Skeletal muscle satellite cell (primary cell): ENCODE measurements around the gene NCAPH2.

ENCODE experiments used
- H3K27me3 ChIP-seq: 2 replicates; pipeline ENCODE4 v1.7.0; 2013; ENCODE audit warnings: low read length; ENCODE audit not compliant: control insufficient read depth, insufficient read depth
- H3K36me3 ChIP-seq: 2 replicates; pipeline ENCODE4 v1.7.0; 2013; ENCODE audit warnings: mild to moderate bottlenecking, control low read depth, low read length; ENCODE audit not compliant: insufficient read depth
- H3K4me1 ChIP-seq: 2 replicates; pipeline ENCODE4 v1.7.0; 2013; ENCODE audit warnings: low read length; ENCODE audit not compliant: control insufficient read depth, insufficient read depth
- H3K4me2 ChIP-seq: 2 replicates; pipeline ENCODE4 v1.7.0; 2013; ENCODE audit warnings: mild to moderate bottlenecking, low read length
- H3K4me3 ChIP-seq: 2 replicates; pipeline ENCODE4 v1.7.0; 2013; ENCODE audit warnings: low read length
- H3K9ac ChIP-seq: 2 replicates; pipeline ENCODE4 v1.7.0; 2013; ENCODE audit warnings: mild to moderate bottlenecking, low read depth, low read length, moderate library complexity
- H3K9me3 ChIP-seq: replicated peaks from 2 replicates; pipeline ENCODE4 v1.7.0; 2013; ENCODE audit warnings: mild to moderate bottlenecking, control low read depth, low read length

NCAPH2 gene

GRCh38 chr22:50551160-50551752 lies 43.2 kb downstream of the NCAPH2 start:
- H3K36me3 ChIP-seq: no peaks in the 10 kb centered on the region
- no peak overlapping the region for H3K9ac ChIP-seq
- no peaks in the 10 kb centered on the region for H3K4me1 ChIP-seq
- H3K9me3 ChIP-seq: no peaks in the 10 kb centered on the region
- H3K4me2 ChIP-seq: no peak overlapping the region
- peaks cover 66% of the 10 kb centered on the region for H3K27me3 ChIP-seq
- no peak overlapping the region for H3K4me3 ChIP-seq

GRCh38 chr22:50553310-50553709 lies 45.3 kb downstream of the NCAPH2 start:
- Histone ChIP-seq H3K27me3 (peaks cover 60% of the 10 kb centered on the region), H3K9ac (no peak overlapping the region), H3K4me1 (no peaks in the 10 kb centered on the region), H3K9me3 (no peaks in the 10 kb centered on the region), H3K4me2 (no peak overlapping the region), H3K36me3 (no peaks in the 10 kb centered on the region), H3K4me3 (no peak overlapping the region)

GRCh38 chr22:50556703-50557102 lies 48.7 kb downstream of the NCAPH2 start:
- Histone ChIP-seq H3K4me1 (no peaks in the 10 kb centered on the region), H3K4me3 (no peak overlapping the region), H3K4me2 (no peak overlapping the region), H3K9me3 (no peaks in the 10 kb centered on the region), H3K36me3 (no peaks in the 10 kb centered on the region), H3K27me3 (peaks cover 54% of the 10 kb centered on the region), H3K9ac (no peak overlapping the region)

- H3K27me3 ChIP-seq: peaks cover 50% of the 10 kb centered on the region
- H3K9ac ChIP-seq: no peak overlapping the region
- no peaks in the 10 kb centered on the region for H3K36me3 ChIP-seq
- H3K9me3 ChIP-seq: no peaks in the 10 kb centered on the region
- H3K4me3 ChIP-seq: no peak overlapping the region
- peaks cover 9% of the 10 kb centered on the region for H3K4me1 ChIP-seq
- H3K4me2 ChIP-seq: no peak overlapping the region
These were observed 52.0 kb downstream of the NCAPH2 start for GRCh38 chr22:50560034-50560433.

GRCh38 chr22:50561401-50562358 lies 53.7 kb downstream of the NCAPH2 start:
- Histone ChIP-seq H3K9ac (no peak overlapping the region), H3K4me2 (no peak overlapping the region), H3K9me3 (no peaks in the 10 kb centered on the region), H3K27me3 (peaks cover 37% of the 10 kb centered on the region), H3K4me1 (peaks cover 9% of the 10 kb centered on the region), H3K36me3 (no peaks in the 10 kb centered on the region), H3K4me3 (no peak overlapping the region)

- H3K4me3 ChIP-seq: peak within 1 kb of the TSS; percentile 77
- no peaks in the 10 kb centered on the region for H3K9me3 ChIP-seq
- peak within 1 kb of the TSS; percentile 96 for H3K4me2 ChIP-seq
- peaks cover 9% of the 10 kb centered on the region for H3K4me1 ChIP-seq
- H3K9ac ChIP-seq: peak within 1 kb of the TSS; percentile 48
- peaks cover 31% of the 10 kb centered on the region for H3K27me3 ChIP-seq
- no peaks in the 10 kb centered on the region for H3K36me3 ChIP-seq
These were observed 54.7 kb downstream of the NCAPH2 start, which contains the start of gene SYCE3 for GRCh38 chr22:50562523-50563412. TSS of gene SYCE3 (minus strand) at chr22:50562919. CDS start at chr22:50556405, 6,514 bp downstream.

GRCh38 chr22:50563413-50564160 lies 55.6 kb downstream of the NCAPH2 start:
- H3K27me3 ChIP-seq: peaks cover 26% of the 10 kb centered on the region
- H3K9me3 ChIP-seq: no peaks in the 10 kb centered on the region
- peak overlapping the region; percentile 77 for H3K4me3 ChIP-seq
- peak overlapping the region; percentile 48 for H3K9ac ChIP-seq
- H3K4me1 ChIP-seq: peaks cover 9% of the 10 kb centered on the region
- H3K36me3 ChIP-seq: no peaks in the 10 kb centered on the region
- peak overlapping the region; percentile 96 for H3K4me2 ChIP-seq

- no peaks in the 10 kb centered on the region for H3K9me3 ChIP-seq
- no peak overlapping the region for H3K4me2 ChIP-seq
- H3K27me3 ChIP-seq: peaks cover 23% of the 10 kb centered on the region
- no peak overlapping the region for H3K9ac ChIP-seq
- H3K4me3 ChIP-seq: no peak overlapping the region
- H3K36me3 ChIP-seq: no peaks in the 10 kb centered on the region
- peaks cover 9% of the 10 kb centered on the region for H3K4me1 ChIP-seq
These were observed 56.3 kb downstream of the NCAPH2 start for GRCh38 chr22:50564289-50564688.

- Histone ChIP-seq H3K36me3 (no peaks in the 10 kb centered on the region), H3K27me3 (peaks cover 6% of the 10 kb centered on the region), H3K4me1 (peaks cover 9% of the 10 kb centered on the region), H3K9me3 (no peaks in the 10 kb centered on the region), H3K4me3 (no peak overlapping the region), H3K9ac (no peak overlapping the region), H3K4me2 (no peak overlapping the region)
These were observed 59.8 kb downstream of the NCAPH2 start for GRCh38 chr22:50567721-50568252.

- Histone ChIP-seq H3K27me3 (peaks cover 6% of the 10 kb centered on the region), H3K9ac (no peak overlapping the region), H3K36me3 (no peaks in the 10 kb centered on the region), H3K4me3 (no peak overlapping the region), H3K9me3 (no peaks in the 10 kb centered on the region), H3K4me2 (no peak overlapping the region), H3K4me1 (peaks cover 3% of the 10 kb centered on the region)
These were observed 60.6 kb downstream of the NCAPH2 start for GRCh38 chr22:50568626-50569025.
